GM21528 (cell line): ENCODE results near the gene NUPR1.
"Not testable (repeated sequence)": the region's sequence is repeated elsewhere in the genome, so short reads cannot be mapped to it uniquely, and the experiment has no call there.

Experiments used
- ATAC-seq: cut with Tn5 transposase; IDR thresholded peaks from one replicate; pipeline ENCODE4 v1.9.1; 2021; ENCODE audit warnings: mild to moderate bottlenecking, moderate library complexity; ENCODE audit not compliant: unreplicated experiment, low FRiP score

The NUPR1 gene, protein sequence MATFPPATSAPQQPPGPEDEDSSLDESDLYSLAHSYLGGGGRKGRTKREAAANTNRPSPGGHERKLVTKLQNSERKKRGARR

DNA sequence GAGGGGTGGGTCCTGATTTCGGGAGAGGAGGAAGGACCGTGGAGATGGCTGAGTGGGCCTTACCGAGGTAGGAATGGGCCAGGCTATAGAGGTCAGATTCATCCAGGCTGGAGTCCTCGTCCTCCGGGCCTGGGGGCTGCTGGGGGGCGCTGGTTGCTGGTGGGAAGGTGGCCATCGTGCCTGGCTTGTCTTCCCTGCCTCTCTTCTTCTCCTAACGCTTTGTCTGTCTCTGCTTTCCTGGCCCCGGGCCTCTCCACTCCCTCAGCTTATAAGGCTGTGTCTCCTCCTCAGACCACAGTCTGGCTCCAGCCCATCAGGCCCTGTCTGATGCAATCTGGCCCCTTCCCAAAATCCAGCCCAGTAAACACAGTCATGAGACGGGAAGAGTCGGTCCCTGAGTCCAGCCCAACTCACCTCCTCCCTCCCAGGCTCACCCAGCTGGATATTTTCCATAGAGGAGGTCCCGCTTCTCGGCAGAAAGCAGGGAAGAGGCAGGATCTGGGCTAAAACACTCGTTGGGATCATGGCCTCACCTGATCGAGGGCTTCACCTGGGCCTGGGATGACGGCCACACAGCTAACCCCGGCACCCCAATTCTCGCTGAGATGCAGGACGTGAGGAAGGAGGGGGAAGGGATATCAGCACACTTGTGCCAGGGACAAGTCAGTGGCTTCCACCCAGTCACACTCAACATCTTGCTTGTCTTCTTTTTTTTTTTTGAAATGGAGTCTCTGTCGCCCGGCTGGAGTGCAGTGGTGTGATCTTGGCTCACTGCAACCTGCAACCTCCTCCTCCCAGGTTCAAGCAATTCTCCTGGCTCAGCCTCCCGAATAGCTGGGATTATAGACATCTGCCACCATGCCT is at the start of gene NUPR1:
Gene NUPR1, minus strand, starts transcription at position 242 of the 864 bp plus-strand sequence. Its CDS starts 67 bp downstream, at position 175.
- no peak for ATAC-seq

DNA sequence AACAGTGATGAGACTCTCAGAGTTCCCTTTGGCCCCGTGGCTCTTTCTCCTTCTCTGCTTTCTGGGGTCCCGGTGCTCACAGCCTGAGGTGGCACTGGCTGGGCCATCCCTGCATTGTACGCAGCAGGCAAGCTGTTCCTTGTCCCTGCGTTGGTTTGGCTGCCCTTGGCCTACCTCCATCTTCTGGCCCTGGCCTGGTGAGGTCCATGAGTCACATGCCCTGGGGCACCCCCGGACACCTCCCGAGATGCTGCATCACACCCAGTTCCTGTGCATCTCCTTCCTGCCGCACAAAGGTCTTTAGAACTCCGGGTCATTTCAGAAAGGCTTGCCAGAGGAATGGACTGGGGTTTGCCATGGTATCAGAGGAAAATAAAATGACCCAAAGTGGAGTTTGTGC is 48.6 kb upstream of the NUPR1 start:
- no peak for ATAC-seq

DNA sequence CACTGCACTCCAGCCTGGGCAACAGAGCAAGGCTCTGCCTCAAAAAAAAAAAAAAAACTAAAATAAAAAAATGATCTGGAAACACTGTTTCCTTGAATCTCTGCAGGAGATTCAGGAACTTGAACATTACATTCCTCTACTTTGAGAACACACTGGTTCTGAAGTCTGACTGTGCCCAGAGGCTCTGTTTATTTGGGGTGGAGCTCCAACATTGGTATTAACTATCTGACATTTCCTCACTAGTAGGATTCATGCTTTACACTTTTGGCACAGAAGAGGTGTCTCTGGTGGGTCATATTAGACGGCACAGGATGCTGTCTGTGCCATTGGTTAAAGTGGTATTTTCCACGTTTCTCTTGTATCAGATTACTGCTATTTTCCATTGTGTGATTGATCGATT is 47.7 kb upstream of the NUPR1 start:
- no peak for ATAC-seq

DNA sequence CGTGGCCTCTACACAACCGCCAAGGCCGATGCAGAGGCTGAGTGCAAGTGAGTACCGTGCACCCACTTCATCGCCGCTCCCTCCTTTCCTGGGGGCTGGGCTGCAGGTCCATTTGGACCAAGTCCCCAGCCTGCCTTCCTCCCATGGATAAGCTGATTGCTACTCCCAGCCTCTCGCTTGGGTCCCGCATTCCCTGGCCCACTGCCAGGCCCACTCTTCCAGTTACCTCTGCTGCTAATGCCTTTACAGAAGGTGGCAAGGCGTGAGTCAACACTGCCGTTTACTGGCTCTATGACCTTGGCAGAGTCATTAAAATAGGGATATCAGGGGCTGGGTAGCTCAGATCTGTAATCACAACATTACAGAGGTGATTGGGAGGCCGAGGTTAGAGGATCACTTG is 46.9 kb upstream of the NUPR1 start:
- no peak for ATAC-seq

DNA sequence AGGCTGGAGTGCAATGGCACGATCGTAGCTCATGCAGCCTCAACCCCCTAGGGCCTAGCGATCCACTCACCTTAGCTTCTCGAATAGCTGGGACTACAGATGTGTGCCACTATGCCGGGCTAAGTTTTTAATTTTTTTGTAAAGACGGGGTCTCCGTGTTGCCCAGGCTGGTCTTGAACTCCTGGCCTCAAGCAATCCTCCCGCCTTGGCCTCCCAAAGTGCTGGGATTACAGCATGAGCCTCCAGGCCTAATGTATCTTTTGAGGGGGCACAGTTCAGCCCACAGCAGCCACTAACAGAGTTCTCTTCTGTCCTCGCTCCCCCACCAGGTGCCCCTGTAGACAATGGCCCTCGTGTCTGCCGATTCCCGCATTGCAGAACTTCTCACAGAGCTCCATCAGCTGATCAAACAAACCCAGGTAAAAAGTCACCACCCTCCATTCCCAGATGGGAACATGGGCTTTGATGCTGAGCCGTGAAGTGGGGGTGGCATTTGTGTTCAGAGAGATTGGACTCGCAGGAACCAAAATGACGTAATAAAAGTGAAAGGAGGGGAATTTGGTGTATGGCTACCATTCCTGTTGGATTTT is 42.0 kb upstream of the NUPR1 start:
- no peak for ATAC-seq

DNA sequence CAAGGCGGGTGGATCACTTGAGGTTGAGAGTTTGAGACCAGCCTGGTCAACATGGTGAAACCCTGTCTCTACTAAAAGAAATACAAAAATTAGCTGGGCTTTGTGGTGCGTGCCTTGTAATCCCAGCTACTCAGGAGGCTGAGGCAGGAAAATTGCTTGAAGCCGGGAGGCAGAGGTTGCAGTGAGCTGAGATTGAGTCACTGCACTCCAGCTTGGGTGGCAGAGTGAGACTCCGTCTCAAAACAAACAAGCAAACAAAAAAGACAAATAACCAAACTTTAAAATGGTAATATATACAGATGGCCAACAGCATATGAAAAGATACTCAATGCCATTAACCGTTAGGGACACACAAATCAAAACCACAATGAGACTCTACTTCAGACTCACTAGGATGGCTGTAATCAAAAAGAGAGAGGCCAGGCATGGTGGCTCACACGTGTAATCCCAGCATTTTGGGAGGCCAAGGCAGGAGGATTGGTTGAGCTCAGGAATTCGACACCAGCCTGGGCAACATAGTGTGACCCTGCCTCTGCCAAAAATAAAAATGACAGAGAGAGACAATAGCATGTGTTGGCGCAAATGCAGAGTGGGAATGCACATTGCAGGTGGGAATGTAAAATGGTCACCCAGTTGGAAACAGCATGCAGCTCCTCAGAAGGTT is 36.8 kb upstream of the NUPR1 start:
- no peak for ATAC-seq

DNA sequence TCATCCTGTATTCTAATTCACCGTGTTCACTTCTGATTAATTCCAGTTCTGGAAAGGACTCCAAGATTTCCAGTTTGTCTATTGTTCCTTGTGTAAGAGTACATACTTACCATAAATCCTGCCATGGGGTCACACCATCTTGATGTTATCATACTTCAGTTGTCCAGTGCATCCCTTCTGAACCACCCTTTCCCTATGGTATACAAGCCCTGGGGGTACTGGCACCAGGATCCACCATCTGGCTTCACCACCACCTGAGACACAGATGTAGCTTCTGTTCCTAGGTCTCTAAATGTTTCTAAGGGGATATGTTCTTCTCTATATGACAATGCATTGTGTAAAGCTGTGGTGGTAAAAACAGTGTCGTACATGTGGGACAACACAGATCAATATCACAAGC is 36.2 kb upstream of the NUPR1 start:
- ATAC-seq: no peak

DNA sequence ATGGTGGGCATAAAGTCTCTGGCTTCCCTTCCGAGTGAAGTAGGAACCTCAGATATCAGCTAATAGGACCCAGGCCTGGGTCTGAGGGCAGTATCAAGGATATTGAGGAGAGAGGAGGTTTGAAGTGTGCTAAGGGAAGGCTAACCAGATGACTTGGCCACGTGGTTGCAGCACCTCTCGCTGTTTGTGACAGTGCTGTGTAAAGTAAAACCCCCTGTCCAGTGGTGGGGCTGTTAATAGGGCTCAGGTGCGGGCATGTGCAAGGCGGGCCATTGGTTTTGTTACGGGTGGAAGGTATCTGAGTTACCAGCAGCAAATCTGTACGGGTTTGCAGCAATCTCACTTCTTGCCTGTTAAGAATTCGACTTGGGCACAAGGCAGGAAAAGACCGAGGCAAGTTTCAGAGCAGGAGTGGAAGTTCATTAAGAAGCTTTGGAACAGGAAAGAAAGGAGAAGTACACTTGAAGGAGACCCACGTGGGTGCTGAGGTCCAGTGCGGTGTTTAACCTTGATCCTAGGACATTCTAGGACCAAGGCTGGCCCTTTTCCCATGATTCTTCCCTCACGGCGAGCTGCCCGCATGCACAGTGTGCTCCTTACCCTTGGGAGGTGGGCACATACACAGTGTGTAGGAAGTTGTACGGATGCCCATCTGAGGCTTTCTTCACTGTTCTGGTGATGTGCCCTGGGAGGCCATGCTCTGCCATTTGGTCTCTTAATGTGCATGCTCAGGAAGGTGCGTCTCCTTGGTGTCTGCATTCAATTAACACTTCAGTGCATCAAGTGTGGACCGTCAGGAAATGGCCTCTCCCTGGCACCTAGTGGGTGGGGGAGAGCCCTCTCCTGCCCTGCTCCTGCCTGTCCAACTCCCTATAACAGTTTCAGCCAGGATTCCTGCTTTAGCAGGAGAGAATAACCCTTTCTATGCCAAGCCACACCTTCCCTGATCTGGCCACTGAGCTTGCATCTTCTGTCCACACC is 35.3 kb upstream of the NUPR1 start:
- no peak for ATAC-seq

DNA sequence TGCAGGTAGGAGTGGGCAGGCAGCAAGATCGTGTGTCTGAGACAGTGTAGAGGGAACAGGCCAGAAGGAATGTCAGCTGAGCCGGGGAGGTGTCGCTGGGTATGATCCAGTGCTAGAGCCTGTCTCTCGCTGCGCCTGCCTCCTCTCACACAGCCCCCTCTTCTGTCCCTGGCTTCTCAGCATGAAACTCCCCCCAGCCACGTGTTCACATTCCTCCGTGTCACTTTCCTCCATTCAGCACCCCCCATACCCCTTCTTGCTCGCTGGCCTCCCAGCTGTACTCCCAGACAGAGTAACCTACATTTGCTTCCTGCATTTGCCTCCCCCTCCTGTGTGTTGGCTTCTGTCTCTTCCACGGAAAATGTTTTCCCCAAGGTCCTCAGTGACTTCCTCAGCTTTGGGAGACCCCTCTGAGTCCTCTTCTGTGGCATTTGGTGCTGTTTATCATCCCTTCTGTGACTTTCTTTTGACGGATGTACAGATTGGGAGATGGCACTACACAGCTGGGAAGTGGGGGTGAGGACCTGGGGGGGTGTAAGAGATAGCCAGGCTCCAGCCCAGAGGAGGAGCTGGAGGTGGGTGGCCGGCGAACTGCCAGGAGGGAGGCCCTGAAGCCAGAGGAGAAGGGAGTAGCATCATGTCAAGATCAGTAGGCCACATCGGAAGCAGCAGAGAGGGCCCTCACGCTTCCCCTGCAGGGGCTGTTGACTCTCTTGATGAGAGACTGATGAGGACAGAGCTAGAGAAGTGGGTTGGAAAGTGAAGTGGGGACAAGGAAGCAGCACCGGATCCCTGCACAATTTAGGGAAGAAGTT is 34.1 kb upstream of the NUPR1 start:
- no peak for ATAC-seq

DNA sequence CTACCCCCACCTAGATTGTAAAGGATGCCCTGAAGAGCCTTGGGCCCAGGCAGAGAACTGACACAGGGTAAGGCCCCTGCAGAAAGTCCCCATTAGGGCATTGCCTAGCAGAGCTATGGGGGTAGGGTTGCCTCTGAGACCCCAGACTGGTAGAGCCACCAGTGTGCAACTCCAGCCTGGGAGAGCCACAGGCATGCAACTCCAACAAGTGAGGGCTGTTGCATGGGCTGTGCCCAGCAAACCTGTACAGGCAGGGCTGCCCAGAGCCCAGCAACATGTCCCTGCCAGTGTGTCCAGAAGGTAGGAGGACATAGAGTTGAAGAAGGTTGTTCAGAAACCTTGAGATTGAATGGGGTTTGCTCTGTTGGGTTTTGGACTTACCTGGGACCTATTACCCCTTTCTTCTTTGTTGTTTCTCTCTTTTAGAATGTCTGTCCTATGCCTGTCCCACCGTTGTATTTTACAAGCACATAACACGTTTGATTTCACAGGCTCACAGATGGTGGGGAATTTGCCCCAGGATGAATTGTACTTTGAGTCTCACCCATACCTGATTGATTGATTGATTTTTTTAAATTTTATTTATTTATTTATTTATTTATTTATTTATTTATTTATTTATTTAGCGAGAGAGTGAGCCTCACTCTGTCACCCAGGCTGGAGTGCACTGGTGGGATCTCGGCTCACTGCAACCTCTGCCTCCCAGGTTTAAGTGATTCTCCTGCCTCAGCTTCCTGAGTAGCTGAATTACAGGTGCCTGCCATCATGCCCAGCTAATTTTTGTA is 31.4 kb upstream of the NUPR1 start:
- ATAC-seq: no peak

DNA sequence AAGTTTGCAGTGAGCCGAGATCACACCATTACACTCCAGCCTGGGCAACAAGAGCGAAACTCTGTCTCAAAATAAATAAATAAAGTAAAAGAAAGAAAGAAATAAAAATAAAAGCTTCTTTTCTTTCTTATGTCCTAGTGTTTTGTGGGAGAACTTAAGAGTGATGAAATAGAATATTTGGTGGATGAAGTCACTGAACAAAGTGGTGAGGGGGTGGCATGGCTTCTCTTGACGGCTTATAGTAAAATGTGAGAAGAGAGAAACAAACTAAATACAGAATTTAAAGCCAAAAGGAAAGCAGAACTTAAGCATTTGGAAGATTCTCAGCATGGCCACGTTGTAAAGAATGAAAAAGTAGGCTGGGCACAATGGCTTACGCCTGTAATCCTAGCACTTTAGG is 30.2 kb upstream of the NUPR1 start:
- no peak for ATAC-seq

DNA sequence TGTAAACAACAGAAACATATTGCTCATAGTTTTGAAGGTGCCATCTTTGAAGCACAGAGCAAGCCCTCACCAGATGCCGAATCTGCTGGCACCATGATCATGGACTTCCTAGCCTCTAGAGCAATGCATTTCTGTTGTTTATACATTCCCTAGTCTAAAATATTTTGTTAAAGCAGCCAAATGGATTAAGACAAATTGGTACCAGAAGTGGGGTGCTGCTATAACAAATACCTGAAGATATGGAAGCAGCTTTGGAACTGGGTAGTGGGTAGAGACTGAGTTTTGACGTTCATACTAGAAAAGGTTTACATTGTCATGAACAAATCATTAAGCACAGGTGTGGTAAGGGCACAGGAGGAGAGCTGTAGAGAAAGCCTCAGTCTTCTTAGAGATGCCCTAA is 28.5 kb upstream of the NUPR1 start:
- ATAC-seq: no peak

DNA sequence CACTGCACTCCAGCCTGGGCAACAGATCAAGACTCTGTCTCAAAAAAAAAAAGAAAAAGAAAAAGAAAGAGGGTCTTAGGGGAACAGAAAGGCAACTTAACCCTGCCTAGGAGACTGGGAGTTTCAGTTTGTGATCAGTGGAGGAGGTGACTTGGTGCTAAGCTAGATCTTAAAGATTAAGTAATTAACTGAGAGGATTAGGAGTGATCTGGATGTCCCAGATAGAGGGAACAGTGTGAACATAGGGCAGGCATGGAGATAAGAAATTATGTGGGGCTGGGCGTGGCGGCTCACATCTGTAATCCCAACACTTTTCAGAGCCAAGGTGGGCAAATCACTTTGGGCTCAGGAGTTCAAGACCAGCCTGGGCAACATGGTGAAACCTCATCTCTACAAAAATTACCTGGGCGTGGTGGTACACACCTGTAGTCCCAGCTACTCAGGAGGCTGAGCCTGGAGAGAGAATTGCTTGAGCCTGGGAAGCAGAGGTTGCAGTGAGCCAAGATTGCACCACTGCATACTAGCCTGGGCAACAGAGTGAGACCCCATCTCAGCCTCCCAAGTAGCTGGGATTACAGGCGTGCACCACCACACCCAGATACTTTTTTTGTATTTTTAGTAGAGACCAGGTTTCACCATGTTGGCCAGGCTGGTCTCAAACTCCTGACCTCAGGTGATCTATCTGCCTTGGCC is 27.6 kb upstream of the NUPR1 start:
- ATAC-seq: not testable (repeated sequence)

DNA sequence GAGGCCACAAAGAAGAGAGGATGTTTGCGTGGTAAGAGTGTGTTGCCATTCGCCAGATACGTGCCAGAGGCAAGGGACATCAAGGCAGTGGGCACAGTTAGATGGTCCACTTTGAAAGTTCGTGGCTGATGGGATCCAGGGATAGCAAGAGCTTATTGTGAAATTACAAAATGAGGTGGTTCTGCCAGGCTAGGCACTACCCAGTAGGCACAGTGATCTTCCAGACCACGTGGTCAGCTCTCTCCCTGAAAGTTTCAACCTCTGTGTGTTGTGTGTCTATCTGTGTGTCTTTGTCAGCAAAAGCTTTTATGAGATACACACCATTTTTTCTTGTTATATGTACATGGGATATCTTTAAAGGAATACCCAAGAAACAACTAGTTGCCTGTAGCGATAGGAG is 24.4 kb upstream of the NUPR1 start:
- no peak for ATAC-seq

DNA sequence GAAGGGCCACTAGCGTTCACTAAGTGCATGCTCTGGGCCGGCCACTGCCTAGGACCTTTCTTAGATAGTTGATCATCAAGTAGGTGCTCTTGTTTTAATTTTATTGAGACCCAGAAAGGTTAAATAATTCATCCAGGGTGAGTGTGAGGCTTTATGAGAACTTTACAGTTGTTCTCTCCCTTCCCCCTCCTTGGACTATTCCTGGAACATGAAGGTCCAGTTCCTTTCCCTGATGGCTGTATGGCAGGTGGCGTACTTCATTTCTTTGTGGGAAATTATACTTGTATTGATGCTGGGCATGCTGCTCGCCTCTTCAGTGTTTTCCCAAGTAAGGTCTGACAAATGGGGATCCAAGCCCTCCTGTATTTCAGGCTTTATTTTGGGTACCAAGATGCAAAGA is 23.4 kb upstream of the NUPR1 start:
- ATAC-seq: no peak

DNA sequence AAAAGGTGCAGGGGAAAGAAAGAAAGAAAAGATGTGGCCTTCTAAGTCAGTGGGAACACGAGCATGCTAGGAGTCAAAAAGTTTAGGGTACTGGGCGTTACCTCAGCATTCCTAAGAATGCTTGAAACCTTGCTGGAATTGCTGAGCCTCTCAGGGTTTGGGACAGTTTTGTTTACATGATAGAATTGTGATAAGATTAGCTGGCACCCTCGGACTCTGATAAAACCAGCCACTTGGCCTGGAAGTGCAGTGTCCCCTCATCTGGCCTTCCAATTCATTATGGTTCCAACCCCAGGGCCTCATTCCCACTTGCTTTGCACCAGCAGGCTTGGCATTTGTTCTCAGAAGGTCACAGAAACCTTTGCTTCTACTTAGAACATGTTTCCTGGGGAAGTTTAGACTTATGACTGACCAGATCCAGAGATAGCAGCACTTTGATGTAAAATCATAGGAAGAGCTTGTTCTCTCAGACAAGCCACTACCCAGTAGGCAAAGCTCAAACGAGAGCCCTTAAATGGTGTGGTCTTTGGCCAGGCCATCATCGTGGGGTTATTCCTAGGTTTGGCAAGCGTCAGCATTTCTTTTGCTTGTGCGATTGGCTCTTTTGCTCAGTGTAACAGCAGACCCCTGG is 22.9 kb upstream of the NUPR1 start:
- no peak for ATAC-seq

DNA sequence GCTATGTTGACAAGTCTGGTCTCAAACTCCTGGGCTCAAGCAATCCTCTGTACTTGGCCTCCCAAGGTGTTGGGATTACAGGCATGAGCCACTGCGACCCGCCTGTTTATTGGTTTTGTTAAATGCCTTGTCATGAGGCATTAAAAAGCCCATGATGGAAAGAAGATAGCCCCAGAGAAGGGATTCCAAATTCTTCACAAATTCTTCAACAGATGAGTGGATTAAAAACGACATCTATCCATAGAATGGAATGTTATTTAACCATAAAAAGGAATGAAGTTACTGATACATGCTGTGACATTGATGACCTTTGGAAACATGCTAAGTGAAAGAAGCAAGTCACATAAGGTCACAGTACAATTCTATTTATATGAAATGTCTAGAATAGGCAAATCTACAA is 19.7 kb upstream of the NUPR1 start:
- no peak for ATAC-seq

DNA sequence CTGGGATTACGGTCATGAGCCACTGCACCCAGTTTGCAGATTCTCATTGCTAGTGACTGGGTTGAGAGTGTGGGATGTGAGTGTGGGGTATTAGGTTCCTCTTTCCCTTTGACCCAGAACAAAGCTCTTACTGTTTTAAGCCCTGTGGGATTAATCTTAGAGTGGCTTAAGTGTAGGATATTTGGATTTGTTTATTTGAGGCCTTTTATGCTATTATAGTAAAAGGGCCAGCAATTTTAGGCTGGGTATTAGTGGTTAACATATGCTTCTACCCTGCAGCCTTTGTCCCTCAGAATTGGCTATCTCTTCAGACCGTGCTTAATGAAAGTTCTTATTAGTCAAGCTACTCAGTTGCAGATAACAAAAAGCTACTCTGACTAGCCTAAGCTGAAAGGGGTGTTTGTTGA is 18.1 kb upstream of the NUPR1 start:
- no peak for ATAC-seq
